Activated CD4-positive, alpha-beta T cell treated with anti-CD3 and anti-CD28 coated beads for 4 hours (primary cell): ENCODE results near the gene PPP1R7.
"Not testable (repeated sequence)": the region's sequence is repeated elsewhere in the genome, so short reads cannot be mapped to it uniquely, and the experiment has no call there.

Experiments used
- DNase-seq, 2 donors: peaks; one replicate each; pipeline ENCODE4 v3.0.0-alpha.2; 2020

The PPP1R7 gene

GRCh38 chr2:241177526-241178334 lies 27.5 kb downstream of the PPP1R7 start:
- no peak for DNase-seq

GRCh38 chr2:241178961-241179360 lies 28.7 kb downstream of the PPP1R7 start:
- DNase-seq = no peak

GRCh38 chr2:241179899-241180298 lies 29.6 kb downstream of the PPP1R7 start:
- DNase-seq = no peak

- DNase-seq = no peak
Measured at GRCh38 chr2:241180495-241180894, 30.2 kb downstream of the PPP1R7 start.

GRCh38 chr2:241182126-241182525 lies 31.9 kb downstream of the PPP1R7 start:
- no peak for DNase-seq

GRCh38 chr2:241182531-241183133 lies 32.4 kb downstream of the PPP1R7 start:
- no peak for DNase-seq

- no peak for DNase-seq
Measured at GRCh38 chr2:241183221-241183620, 33.0 kb downstream of the PPP1R7 start.

- DNase-seq = no peak
Measured at GRCh38 chr2:241184901-241185300, 34.6 kb downstream of the PPP1R7 start.

- DNase-seq = no peak
Measured at GRCh38 chr2:241185961-241186360, 35.7 kb downstream of the PPP1R7 start.

GRCh38 chr2:241187101-241187917 lies 37.0 kb downstream of the PPP1R7 start:
- no peak for DNase-seq

- DNase-seq = no peak
Measured at GRCh38 chr2:241187918-241188234, 37.6 kb downstream of the PPP1R7 start.

GRCh38 chr2:241188361-241189092 lies 38.3 kb downstream of the PPP1R7 start, which contains the start of gene ANO7:
Gene ANO7, plus strand, starts transcription at chr2:241188677. Its CDS starts 1,387 bp downstream, at chr2:241190064.
- DNase-seq = no peak

GRCh38 chr2:241189093-241189855 lies 39.0 kb downstream of the PPP1R7 start:
- DNase-seq = no peak

GRCh38 chr2:241189856-241190201 lies 39.6 kb downstream of the PPP1R7 start:
- no peak for DNase-seq

- no peak for DNase-seq
Measured at GRCh38 chr2:241190291-241190981, 40.2 kb downstream of the PPP1R7 start.

- no peak for DNase-seq
Measured at GRCh38 chr2:241191081-241191480, 40.8 kb downstream of the PPP1R7 start.

- no peak for DNase-seq
Measured at GRCh38 chr2:241193271-241193670, 43.0 kb downstream of the PPP1R7 start.

- DNase-seq = no peak
Measured at GRCh38 chr2:241194811-241195210, 44.5 kb downstream of the PPP1R7 start.

- DNase-seq = no peak
Measured at GRCh38 chr2:241195506-241196130, 45.4 kb downstream of the PPP1R7 start.

GRCh38 chr2:241197246-241197645 lies 47.0 kb downstream of the PPP1R7 start:
- not testable (repeated sequence) for DNase-seq

- no peak for DNase-seq
Measured at GRCh38 chr2:241197947-241198346, 47.7 kb downstream of the PPP1R7 start.
